ENCODE data around the gene DENND1A.

DNA sequence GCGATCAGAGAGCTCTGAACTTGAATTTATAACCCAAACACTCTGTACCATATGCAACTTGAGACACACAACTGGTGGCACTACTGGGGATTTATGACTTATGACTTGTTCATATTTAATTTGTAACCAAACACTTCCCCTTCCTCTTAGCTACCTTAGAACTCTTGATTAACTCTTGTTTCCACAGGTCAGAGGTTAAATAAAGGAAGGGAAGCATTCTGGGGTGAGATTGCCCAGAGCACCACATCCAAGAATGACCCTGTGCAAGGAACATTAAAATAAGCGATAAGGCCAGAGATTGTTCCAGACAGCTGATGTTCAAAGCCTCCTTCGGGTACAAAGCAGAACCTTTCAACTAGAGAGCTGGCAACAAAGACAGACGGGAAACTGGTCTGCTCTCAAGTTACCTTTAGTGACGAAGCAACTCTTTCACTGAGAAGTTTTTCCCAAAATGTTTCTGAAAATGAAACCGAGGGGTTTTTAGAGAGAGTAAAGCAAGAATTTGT lies 242.6 kb downstream of the DENND1A start:
- TF ChIP-seq POLR2A (IDR thresholded peaks at IDR 0.05; ENCODE audit: low read length) (no peak), GATA1 (IDR thresholded peaks at IDR 0.05; ENCODE audit: low read depth, low read length) (no peak)
